ENCODE results near the gene CLTCL1.
"Not testable (repeated sequence)": the region's sequence is repeated elsewhere in the genome, so short reads cannot be mapped to it uniquely, and the experiment has no call there.

Gene CLTCL1

GRCh38 chr22:19218541-19219233 is 72.8 kb downstream of the CLTCL1 start:
- no peak for DNase-seq (ENCODE audit: low read depth in 2 of 2)

GRCh38 chr22:19216579-19216978 is 74.9 kb downstream of the CLTCL1 start:
- no peak for DNase-seq (ENCODE audit: low read depth in 2 of 2)

DNA sequence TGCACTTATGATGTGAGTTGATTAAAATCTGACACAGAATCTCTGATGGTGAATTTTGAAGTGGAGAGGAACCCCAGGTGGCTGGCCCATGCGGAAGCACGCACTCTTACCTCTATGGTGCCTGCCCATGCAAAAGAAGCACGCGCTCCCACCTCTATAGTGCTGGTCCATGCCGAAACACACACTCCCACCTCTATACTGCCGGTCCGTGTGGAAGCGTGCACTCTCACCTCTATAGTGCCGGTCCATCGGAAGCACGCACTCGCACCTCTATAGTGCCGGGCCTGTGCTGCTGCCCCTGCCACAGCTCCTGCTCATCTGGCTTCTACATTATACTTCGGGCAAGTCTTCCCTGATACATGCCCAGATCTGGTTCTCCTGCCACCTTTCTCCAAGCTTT is 76.2 kb downstream of the CLTCL1 start:
- DNase-seq (ENCODE audit: low read depth in 2 of 2), result no peak

DNA sequence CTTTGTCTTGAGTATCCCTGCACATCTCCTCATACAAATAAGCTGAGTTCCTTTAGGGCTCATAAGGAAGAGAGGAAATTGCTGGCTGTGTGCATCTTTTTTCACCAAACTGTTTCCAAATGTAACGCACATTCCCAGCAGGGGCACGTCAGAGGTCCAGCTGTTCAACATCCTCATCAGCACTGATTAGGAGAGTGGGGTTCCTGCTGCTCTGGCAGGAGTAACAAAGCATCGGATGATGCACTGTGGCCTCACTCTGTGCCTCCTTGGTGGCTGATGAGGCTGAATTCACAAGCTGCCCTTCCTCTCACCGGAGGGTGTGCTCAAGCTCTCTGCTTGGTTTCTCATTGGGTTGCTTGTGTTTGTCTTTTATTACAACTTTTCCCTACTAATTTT is 77.4 kb downstream of the CLTCL1 start:
- DNase-seq (ENCODE audit: low read depth in 2 of 2), result no peak

DNA sequence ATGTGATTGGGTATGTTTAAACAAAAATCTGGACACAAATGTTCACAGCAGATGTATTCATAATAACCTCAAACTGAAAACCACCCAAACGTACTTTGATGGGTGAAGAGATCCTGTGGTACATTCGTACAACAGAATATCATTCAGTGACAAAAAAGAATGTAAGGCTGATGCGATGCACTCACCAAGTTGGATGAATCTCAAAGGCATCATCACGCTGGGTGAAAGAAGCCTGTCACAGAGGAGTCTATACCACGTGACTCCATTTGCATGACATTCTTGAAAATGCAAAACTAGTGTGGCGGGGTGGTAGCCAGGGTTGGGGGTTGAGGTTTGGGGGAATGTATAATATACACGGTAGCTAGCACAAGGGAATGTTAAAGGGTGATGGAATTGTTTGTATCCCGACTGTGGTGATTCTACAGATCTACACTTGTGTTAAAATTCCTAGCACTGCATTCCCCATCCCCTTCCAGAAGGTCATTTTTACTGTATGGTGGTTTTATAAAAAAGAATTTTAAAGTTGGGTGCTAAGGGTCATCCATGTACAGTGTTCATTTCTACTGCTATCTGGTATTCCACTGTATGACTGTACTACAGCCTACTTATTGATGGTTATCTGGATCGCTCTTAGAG is 78.0 kb downstream of the CLTCL1 start:
- DNase-seq (ENCODE audit: low read depth in 2 of 2), result no peak

- DNase-seq (ENCODE audit: low read depth in 2 of 2), result no peak
Observed at GRCh38 chr22:19213001-19213400, 78.5 kb downstream of the CLTCL1 start.

DNA sequence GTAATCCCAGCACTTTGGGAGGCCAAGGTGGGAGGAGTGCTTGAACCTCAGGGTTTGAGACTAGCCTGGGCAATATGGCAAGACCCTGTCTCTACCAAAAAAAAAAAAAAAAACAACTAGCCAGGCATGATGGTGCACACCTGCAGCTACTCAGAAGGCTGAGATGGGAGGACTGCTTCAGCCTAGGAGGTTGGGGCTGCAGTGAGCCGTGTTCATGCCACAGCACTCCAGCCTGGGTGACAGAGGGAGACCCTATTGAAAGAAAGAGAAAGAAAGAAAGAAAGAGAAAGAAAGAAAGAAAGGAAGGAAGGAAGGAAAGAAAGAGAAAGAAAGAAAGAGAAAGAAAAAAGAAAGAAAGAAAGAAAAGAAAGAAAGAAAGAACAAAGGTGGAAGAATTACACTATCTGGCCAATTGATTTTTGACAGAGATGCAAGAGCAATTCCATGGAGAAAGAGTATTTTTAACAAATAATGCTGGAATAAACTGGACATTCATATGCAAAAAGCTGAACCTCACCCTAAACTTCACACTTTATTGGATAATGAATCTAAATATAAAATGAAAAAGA is 79.1 kb downstream of the CLTCL1 start:
- no peak for DNase-seq (ENCODE audit: low read depth in 2 of 2)

- no peak for DNase-seq (ENCODE audit: low read depth in 2 of 2)
Observed at GRCh38 chr22:19210188-19210587, 81.3 kb downstream of the CLTCL1 start.

DNA sequence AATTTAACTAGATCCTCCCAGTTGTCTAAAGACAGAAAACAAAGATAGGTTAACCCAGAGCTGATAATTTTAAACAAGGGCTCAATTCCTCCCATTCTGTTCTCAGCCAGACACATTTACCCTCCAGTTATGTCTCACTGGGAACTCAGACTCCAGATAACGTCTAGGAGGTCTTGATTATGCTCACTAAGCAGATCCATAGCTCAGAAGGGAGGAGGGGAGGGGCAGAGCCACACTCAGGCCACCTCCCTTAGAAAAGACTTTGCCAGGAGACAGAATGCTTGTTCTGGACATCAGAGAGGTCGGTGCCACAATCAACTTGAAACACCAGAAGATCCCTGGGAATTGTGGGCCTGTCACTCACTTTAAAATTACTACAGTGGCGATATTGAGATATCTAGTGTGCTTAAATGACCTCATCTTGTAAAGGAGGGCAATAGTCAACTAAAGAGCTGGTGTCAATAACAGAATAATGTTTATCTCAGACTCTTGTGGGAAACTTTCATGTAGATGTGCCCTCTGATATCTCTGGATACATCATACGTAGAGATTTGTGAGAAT is 83.2 kb downstream of the CLTCL1 start:
- DNase-seq (ENCODE audit: low read depth in 2 of 2), result no peak

DNA sequence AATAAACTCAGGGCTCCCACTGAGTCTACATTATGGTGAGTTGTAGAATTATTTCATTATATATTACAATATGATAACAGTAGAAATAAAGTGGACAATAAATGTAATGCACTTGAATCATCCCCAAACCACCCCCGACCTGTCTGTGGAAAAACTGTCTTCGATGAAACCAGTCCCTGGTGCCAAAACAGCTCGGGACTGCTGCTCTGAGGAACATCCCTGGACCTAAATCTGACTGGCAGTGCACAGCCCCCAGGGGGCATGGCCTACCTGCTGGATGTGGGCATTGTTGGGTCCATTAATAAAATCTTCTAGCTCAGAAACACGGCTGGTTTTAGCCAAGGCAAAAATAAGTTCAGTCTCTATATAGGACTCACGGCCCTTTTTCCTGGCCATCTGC is 83.6 kb downstream of the CLTCL1 start:
- DNase-seq (ENCODE audit: low read depth in 2 of 2), result no peak

- no peak for DNase-seq (ENCODE audit: low read depth in 2 of 2)
Observed at GRCh38 chr22:19207401-19207808, 84.1 kb downstream of the CLTCL1 start.

DNA sequence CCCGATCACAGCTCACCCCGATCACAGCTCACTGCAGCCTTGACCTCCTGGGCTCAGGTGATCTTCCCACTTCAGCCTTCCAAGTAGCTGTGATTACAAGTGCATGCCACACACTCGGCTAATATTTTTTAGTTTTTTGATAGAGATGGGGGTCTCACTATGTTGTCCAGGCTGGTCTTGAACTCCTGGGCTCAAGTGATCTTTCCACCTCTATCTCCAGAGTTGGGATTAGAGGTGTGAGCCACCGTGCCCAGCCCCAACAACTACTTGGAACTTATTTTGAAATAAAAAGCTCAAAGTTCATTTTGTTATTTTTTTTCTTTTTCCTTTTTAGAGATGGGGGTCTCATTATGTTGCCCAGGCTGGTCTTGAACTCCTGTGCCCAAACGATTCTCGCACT is 85.2 kb downstream of the CLTCL1 start:
- no peak for DNase-seq (ENCODE audit: low read depth in 2 of 2)

DNA sequence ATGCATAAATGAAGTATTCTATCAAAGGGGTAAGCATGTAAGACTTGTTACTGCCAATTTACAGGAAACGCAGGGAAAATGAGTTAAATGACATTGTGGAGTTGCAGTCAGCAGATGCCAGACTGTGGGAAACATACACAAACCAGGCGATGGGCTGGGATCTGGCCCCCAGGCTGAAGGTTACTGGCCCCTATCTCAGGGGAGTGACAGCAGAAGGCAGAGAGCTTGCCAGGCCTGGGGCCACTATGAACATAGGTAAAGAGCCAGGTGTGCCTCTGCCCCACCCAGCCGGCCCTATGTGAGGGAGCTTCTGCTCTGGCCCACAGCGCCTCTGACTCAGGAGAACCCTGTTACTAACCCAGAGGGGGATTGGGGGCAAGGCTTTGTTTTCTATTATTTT is 86.9 kb downstream of the CLTCL1 start:
- DNase-seq (ENCODE audit: low read depth in 2 of 2), result no peak

DNA sequence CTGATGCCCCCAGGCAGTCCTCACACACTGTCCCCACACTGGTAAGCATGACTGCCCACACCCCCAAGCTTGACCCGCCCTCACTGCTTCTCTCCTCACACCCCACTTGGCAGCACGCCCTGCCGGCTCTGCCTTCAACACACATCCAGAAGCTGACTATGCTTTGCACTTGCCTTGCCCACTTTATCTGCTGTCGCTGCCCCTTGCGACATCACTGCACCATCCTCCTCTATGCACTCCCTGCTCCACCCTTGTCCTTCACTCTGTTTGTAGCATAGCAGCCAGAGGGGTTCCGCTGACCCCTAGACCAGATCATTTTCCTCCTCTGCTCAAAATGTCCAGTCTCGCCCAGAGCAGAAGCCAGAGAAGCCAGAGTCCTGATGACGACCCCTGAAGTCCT is 87.7 kb downstream of the CLTCL1 start:
- no peak for DNase-seq (ENCODE audit: low read depth in 2 of 2)

DNA sequence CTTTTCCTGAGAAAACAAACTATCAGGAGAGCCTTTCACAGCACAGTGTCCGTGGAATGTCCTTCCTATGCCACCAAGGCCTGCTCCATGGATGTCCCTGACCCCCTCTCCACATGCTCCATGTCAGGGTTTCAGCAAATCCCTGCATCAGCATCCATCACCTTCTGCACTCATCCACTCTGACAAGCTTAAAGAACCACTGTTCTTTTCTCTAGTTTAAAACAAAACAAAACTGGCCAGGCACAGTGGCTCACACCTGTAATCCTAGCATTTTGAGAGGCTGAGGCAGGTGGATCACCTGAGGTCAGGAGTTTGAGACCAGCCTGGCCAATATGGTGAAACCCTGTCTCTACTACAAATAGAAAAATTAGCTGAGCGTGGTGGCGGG is 88.7 kb downstream of the CLTCL1 start:
- DNase-seq (ENCODE audit: low read depth in 2 of 2), result not testable (repeated sequence)

DNA sequence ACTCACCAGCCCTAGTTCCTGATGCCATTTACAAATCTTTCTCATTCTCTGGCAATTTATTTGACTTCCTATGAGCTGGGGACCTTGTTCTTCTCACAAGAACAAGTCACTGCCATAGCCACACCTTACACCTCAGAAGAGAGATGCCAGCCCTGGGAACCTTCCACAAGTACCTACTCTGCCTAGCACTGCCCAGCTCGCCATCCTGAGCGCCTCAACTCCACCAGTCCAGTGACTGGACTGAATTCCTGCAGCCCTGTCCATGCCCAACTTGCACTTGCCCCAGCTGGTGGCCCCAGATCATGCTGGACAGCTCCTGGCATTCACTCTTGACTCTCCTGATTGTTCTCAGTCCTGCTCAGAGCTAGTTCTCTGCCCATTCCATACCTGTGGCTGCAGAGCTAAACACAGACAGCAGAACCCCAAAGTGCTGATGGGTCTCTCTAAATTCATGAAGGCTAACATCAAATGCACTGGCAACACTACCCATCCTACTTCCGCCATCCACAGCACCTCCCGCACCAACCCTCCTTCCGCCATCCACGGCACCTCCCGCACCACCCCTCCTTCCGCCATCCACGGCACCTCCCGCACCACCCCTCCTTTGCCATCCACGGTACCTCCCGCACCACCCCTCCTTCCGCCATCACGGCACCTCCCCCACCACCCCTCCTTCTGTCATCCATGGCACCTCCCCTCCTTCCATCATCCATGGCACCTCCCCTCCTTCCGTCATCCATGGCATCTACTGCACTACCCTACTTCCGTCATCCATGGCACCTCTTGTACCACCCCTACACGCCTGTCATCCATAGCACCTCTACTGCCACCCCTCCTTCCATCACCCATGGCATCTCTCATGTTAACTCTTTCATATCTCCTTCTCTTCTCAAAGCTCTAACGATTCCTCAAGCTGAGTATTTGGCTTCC is 89.4 kb downstream of the CLTCL1 start:
- no peak for DNase-seq (ENCODE audit: low read depth in 2 of 2)

DNA sequence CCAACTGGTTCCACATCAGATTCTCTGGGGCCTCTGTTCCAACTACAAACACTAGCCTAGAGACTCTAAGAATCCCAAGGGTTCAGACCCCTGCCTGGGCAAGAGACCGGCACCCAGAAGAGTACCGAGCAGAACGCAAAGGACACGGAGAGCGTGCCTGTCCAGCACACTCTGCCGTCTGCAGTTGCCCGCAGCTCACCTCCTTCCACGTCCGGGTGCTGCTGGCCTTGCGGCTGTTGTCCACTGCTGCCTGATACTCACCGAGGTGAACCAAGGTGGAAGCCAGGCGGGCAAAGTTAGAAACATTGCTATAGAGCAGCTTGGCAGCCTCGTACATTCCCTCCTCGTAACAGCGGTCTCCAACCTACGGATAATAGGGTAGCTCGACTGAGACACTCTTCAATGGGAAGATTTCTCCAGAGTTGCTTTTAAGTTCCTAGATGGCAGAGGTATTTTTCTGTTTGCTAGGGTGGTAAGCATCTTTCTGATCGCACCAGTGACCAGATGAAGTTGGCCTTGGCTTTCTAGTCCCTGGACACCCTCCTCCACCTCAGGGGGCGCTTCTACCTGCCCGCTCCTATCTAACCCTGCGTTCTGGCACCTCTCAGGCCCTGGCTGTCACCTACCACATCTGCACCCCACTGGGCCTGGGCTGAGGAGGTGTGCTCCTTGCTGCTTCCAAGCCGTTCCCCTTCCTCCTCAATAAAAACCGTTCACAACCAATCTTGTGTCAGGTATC is 90.2 kb downstream of the CLTCL1 start:
- no peak for DNase-seq (ENCODE audit: low read depth in 2 of 2)

- no peak for DNase-seq (ENCODE audit: low read depth in 2 of 2)
Observed at GRCh38 chr22:19199479-19199878, 92.0 kb downstream of the CLTCL1 start.

- no peak for DNase-seq (ENCODE audit: low read depth in 2 of 2)
Observed at GRCh38 chr22:19197997-19198865, 93.3 kb downstream of the CLTCL1 start.

- no peak for DNase-seq (ENCODE audit: low read depth in 2 of 2)
Observed at GRCh38 chr22:19196841-19197612, 94.5 kb downstream of the CLTCL1 start.

Measured in stimulated activated CD4-positive, alpha-beta T cell treated with anti-CD3 and anti-CD28 coated beads, Interleukin-1b, Interleukin-23, amount 100 ng/mL, for 1 hour (primary cell).